Measurements from ENCODE around the gene PIK3CD.

The PIK3CD gene

GRCh38 chr1:9720785-9721605 lies 69.5 kb downstream of the PIK3CD start:
- no peak for DNase-seq

- DNase-seq, result no peak
Measured at GRCh38 chr1:9721606-9722377, 70.3 kb downstream of the PIK3CD start.

GRCh38 chr1:9722378-9722749 lies 70.8 kb downstream of the PIK3CD start:
- DNase-seq, result no peak

GRCh38 chr1:9723068-9723805 lies 71.7 kb downstream of the PIK3CD start:
- no peak for DNase-seq

GRCh38 chr1:9723926-9724325 lies 72.4 kb downstream of the PIK3CD start:
- no peak for DNase-seq

- no peak for DNase-seq
Measured at GRCh38 chr1:9724706-9725476, 73.4 kb downstream of the PIK3CD start.

GRCh38 chr1:9726406-9726805 lies 74.9 kb downstream of the PIK3CD start:
- DNase-seq, result no peak

- DNase-seq, result no peak
Measured at GRCh38 chr1:9726905-9727595, 75.5 kb downstream of the PIK3CD start.

- DNase-seq, result no peak
Measured at GRCh38 chr1:9728451-9729295, 77.1 kb downstream of the PIK3CD start.

- DNase-seq, result no peak
Measured at GRCh38 chr1:9729523-9729922, 78.0 kb downstream of the PIK3CD start.

GRCh38 chr1:9730096-9730901 lies 78.8 kb downstream of the PIK3CD start:
- no peak for DNase-seq

- DNase-seq, result no peak
Measured at GRCh38 chr1:9731051-9731537, 79.6 kb downstream of the PIK3CD start.

- DNase-seq, result no peak
Measured at GRCh38 chr1:9731561-9731960, 80.0 kb downstream of the PIK3CD start.

- DNase-seq, result no peak
Measured at GRCh38 chr1:9732123-9732971, 80.8 kb downstream of the PIK3CD start.

GRCh38 chr1:9733160-9733789 lies 81.7 kb downstream of the PIK3CD start:
- no peak for DNase-seq

GRCh38 chr1:9735800-9736199 lies 84.3 kb downstream of the PIK3CD start:
- DNase-seq, result no peak

- DNase-seq, result no peak
Measured at GRCh38 chr1:9736241-9736640, 84.7 kb downstream of the PIK3CD start.

- no peak for DNase-seq
Measured at GRCh38 chr1:9737057-9737456, 85.5 kb downstream of the PIK3CD start.

GRCh38 chr1:9737671-9738070 lies 86.1 kb downstream of the PIK3CD start:
- no peak for DNase-seq
